ENCODE results near the gene IGDCC3.
"Not testable (repeated sequence)": the region's sequence is repeated elsewhere in the genome, so short reads cannot be mapped to it uniquely, and the experiment has no call there.

The IGDCC3 gene

GRCh38 chr15:65406424-65407000 lies 28.7 kb upstream of the IGDCC3 start:
- no peak for DNase-seq (ENCODE audit: low read depth, low spot score)

DNA sequence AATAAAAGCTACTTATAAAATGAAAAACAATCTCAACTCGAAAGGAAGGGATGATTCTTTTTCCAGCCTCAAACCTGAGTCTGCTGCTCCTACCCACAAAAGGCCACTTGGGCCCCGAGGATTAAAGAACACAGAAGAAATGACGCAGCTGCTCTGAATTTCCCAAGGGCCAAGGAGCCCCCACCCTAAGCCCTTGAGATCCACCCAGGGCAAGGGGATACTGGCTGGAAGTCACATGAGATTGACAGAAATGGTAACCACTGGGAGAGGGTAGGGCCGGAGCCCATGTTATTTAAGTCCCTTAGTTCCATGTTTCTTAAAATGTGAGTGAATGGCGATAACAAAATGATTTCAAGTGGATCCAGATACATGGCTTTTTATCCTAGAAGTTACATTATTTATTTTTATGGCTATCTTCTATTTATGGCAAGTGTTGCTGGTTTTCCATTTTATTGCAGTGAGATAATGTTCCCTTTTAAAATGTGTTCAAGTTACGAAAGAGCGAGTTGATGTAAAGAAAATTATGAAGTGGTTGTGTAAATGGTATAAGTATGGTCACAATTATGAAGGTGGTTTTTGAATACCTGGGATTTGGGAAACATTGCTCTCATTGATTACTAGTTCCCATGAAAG lies 28.1 kb upstream of the IGDCC3 start:
- no peak for DNase-seq (ENCODE audit: low read depth, low spot score)

- DNase-seq (ENCODE audit: low read depth, low spot score), result no peak
These were observed 26.5 kb upstream of the IGDCC3 start for GRCh38 chr15:65404186-65404872.

DNA sequence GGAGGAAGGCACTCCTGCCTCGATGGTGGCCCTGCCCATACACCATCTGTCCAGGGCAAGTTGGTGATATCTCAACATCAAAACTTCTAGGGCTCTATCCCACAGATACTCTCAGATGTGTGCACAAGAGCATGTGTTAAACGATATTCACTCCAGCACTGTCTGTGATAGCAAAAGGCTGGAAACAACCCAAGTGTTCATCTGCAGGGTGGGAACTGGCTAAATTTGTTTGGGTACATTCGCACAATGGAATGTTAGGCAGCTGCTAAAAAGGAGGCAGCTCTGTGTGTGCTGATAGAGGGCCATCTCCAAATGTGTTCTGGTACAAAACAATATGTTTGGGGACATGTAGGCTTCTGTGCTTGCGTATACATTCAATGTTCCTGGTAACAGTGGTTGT lies 25.2 kb upstream of the IGDCC3 start:
- no peak for DNase-seq (ENCODE audit: low read depth, low spot score)

GRCh38 chr15:65401611-65402240 lies 23.9 kb upstream of the IGDCC3 start:
- no peak for DNase-seq (ENCODE audit: low read depth, low spot score)

DNA sequence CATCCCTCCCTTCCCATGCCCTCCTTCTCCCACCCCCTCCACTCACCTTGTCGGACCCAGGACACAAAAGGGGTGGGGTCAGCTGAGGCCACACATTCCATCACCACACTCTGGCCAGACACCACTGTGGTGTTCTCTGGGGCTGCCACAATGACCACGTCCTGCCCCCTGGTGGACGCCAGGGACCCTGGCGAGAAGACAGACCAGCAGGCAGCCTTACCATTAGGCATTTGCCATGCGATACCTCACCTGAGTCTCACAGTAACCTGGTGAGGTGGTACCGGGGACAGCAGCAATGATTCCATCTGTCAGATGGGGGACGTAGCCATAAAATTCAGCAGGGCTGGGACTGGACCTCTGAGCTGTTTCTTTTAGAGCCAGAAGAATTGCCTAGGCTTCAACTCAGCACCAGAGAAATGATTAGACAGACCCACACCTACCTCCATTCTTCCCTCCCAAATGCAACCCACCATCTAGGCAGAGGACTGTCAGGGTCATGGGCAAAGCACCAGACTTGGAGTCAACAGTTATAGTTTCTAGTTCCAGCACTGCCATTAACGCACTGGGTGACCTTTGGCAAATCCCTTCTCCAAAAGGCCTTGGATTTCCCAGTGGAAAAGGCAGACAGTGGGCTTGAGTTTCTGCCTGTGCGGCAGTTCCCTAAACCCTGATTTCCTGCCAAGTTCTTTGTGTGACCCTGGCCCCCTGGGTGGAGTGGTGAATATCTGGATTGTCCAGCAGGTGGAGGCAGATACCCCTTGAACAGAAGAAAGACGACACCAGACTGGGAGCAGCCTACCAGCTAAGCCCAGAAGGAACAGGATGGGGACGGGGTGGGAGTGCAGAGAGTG lies 23.2 kb upstream of the IGDCC3 start:
- DNase-seq (ENCODE audit: low read depth, low spot score), result peak; percentile 85

GRCh38 chr15:65399997-65400396 lies 22.2 kb upstream of the IGDCC3 start:
- no peak for DNase-seq (ENCODE audit: low read depth, low spot score)

DNA sequence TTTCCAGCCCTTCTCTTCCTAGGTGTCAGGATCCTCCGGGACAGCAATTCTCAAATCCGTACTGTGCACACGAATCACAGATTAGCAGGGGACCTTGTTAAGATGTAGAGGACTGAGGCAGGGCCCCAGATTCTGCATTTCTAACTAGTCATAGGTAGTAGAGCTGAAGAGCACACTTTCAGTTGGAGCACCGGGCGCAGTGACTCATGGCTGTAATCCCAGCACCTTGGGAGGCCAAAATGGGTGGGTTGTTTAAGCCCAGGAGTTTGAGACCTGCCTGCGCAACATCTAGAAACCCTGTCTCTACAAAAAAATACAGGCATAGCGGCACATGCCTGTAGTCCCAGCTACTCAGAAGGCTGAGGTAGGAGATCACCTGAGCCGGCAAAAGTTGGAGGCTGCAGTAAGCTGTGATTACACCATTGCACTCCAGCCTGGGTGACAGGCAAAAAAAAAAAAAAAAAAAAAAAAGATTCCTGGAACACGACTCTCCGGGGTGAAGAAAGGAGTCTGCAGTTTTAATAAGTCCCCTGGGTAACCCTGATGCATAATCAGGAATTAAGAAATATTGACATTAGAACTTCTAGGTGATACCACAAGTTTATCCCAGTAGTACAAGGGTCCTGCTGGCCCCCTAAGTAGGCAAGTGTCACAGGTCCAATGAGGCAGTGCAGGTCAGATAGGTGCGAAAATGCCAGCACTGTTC lies 21.4 kb upstream of the IGDCC3 start:
- DNase-seq (ENCODE audit: low read depth, low spot score), result no peak

DNA sequence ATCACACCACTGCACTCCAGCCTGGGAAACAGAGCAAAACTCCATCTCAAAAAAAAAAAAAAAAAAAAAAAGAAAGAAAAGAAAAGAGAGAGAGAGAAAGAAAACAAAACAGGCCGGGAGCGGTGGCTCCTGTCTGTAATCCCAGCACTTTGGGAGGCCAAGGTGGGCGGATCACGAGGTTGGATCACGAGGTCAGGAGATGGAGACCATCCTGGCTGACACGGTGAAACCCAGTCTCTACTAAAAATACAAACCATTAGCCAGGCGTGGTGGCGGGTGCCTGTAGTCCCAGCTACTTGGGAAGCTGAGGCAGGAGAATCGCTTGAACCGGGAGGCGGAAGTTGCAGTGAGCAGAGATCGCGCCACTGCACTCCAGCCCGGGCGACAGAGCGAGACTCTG lies 20.7 kb upstream of the IGDCC3 start:
- DNase-seq (ENCODE audit: low read depth, low spot score), result not testable (repeated sequence)

- DNase-seq (ENCODE audit: low read depth, low spot score), result no peak
These were observed 19.1 kb upstream of the IGDCC3 start for GRCh38 chr15:65396965-65397317.

DNA sequence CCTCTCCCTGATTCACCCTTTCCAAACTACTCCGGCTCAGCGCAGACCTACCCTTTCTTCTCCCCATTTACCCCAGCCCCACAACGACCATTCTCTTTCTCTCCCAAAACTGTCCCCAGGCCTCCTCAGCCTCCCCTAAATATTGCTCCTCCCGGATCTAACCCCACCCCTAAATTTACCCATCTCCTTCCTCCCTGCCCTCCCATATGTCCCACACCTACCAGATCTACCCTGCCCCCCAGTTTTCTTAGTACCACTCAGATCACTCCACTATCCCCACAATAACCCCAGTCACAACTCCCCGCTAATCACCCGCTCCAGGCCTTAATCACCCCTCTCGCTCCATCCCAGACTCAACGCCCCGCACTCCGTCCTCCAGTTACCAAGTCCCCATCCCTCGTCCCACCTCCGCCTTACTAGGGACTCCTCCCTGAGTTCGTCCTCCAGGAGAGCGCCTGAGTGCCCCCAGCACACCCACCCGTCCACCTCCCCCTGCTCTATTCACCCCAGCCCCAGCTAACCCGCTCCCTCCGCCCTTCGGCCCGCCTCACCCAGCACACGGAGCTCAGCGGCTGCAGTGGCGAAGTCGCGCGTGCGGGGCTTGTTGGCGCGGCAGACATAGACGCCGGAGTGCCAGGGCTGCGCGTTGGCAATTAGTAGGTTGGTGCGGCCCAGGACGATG lies 18.6 kb upstream of the IGDCC3 start:
- DNase-seq (ENCODE audit: low read depth, low spot score), result no peak

GRCh38 chr15:65395567-65396202 lies 17.9 kb upstream of the IGDCC3 start:
- DNase-seq (ENCODE audit: low read depth, low spot score), result no peak

DNA sequence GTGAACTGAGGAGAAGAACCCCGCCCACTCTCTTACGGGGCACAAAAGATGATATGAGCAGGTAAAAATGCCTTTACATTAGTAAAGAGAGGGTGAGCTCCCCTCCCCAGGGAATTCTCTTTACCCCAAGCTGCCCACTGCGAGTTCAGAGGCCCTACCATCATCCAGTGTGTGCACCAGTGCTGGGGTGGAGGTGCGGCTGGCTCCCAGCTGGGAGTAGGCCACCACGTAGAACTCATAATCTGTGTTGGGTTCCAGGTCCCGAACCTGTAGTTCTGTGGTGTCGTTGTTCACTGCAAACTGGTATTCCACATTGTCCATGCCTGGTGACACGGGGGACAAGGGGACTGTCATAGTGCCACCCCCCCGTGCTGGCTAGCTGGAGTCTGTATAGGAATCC lies 17.1 kb upstream of the IGDCC3 start:
- DNase-seq (ENCODE audit: low read depth, low spot score), result no peak

- no peak for DNase-seq (ENCODE audit: low read depth, low spot score)
These were observed 16.5 kb upstream of the IGDCC3 start for GRCh38 chr15:65394280-65394789.

DNA sequence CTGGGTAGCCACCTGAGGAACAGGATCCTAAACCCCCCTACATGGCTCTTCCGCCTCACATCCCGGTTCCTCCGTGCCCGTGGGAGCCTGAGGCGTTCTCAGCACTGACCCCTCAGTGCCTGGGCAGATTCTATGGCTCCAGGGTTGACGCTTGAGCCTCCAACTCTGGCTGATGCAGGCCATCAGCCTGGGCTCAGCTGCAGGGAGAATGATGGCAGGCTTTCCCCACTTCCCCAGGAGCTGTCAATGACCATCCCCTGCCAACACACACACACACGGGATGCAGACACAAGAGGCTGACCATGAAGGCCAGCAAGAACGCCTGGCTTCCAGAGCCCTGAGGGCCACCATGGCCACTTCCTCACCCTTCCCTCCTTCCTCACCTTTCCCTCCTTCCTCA lies 15.8 kb upstream of the IGDCC3 start:
- DNase-seq (ENCODE audit: low read depth, low spot score), result no peak

DNA sequence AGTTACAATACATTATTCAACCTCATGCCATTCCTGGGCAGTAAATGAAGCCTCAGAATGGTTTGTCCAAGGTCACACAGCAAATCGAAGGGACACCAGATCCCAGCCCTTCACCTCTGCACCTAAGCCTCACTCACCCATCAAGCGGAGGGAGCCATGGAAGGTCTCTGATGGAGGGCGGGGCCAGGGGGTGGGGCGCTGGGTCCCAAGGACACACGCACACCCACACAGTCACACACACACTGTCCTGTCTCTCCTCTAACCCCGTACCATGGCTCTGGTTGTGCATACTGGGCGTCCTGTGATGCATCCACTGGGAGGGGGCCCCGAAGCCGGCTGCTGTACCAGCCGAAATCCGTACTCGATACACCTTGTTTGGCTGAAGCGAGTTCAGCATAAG lies 15.3 kb upstream of the IGDCC3 start:
- no peak for DNase-seq (ENCODE audit: low read depth, low spot score)

DNA sequence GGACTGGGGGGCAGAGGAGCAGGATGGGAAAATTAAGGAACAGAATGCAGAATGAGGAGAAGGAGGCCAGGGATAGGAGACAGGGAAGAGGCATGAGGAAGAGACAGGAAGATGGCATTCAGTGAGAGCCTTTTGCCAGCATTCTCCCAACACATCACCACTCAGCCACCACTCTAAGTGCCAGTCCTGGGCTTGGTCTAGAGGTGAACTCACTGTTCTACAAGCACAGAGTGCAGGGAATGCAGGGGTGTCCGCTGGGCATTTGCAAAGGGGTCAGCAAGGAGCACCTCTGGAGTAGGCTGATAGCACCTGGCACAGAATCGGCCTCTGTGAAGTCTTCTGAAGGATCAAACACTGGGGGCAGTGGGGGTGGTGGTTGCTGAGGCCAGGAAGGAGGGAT lies 14.6 kb upstream of the IGDCC3 start:
- no peak for DNase-seq (ENCODE audit: low read depth, low spot score)

- DNase-seq (ENCODE audit: low read depth, low spot score), result no peak
These were observed 13.9 kb upstream of the IGDCC3 start for GRCh38 chr15:65391732-65392131.

GRCh38 chr15:65390447-65390846 lies 12.6 kb upstream of the IGDCC3 start:
- DNase-seq (ENCODE audit: low read depth, low spot score), result no peak

GRCh38 chr15:65389226-65389625 lies 11.4 kb upstream of the IGDCC3 start:
- DNase-seq (ENCODE audit: low read depth, low spot score), result no peak
